Ecto neural progenitor cell (in vitro differentiated cells): Measurements from ENCODE around the gene MGARP.

Experiments
- DNase-seq: peaks from one replicate; pipeline ENCODE4 v3.0.0-alpha.2; 2018; ENCODE audit warnings: low spot score

Gene MGARP

GRCh38 chr4:139243448-139244365 lies 36.3 kb downstream of the MGARP start:
- no peak for DNase-seq

GRCh38 chr4:139242511-139243051 lies 37.4 kb downstream of the MGARP start:
- no peak for DNase-seq

- DNase-seq, result no peak
Observed at GRCh38 chr4:139241784-139242151, 38.3 kb downstream of the MGARP start.

- no peak for DNase-seq
Observed at GRCh38 chr4:139241086-139241783, 38.8 kb downstream of the MGARP start.

GRCh38 chr4:139239127-139239772 lies 40.8 kb downstream of the MGARP start:
- DNase-seq, result no peak

- DNase-seq, result no peak
Observed at GRCh38 chr4:139234253-139234652, 45.8 kb downstream of the MGARP start.

- DNase-seq, result no peak
Observed at GRCh38 chr4:139229534-139230039, 50.4 kb downstream of the MGARP start.

GRCh38 chr4:139227729-139228404 lies 52.2 kb downstream of the MGARP start:
- DNase-seq, result no peak

GRCh38 chr4:139223682-139224317 lies 56.2 kb downstream of the MGARP start:
- DNase-seq, result no peak

- no peak for DNase-seq
Observed at GRCh38 chr4:139222215-139222614, 57.8 kb downstream of the MGARP start.

GRCh38 chr4:139221687-139222086 lies 58.3 kb downstream of the MGARP start:
- DNase-seq, result no peak

GRCh38 chr4:139219450-139220055 lies 60.5 kb downstream of the MGARP start:
- DNase-seq, result no peak
